Keratinocyte (primary cell): ENCODE results near the gene PAH. TPM values are rescaled to one million over a fixed set of nuclear protein-coding genes. Genes with fewer than 3 reads are reported as not detected.

ENCODE experiments used
- DNase-seq: peaks from one replicate; pipeline ENCODE4 v3.0.0-alpha.2; 2011; ENCODE audit warnings: low read depth, missing footprints, low spot score
- FAIRE-seq: peaks from 2 replicates; lab custom pipeline; 2011; peaks lifted over from hg19 to GRCh38; lab: Jason Lieb, UNC
- H2AFZ ChIP-seq: 2 replicates; pipeline ENCODE4 v1.6.0; 2012; ENCODE audit warnings: low read length, control low read depth, inconsistent platforms; ENCODE audit not compliant: control insufficient read depth
- H3K27ac ChIP-seq: 2 replicates; pipeline ENCODE4 v1.5.1; 2011; ENCODE audit warnings: low read length; ENCODE audit not compliant: control insufficient read depth, insufficient read depth
- H3K27me3 ChIP-seq: 3 replicates; pipeline ENCODE4 v1.6.0; 2011; ENCODE audit warnings: low read length; ENCODE audit not compliant: control insufficient read depth, insufficient read depth; ENCODE audit errors: extremely low read depth
- H3K36me3 ChIP-seq, 2 experiments: 2 replicates in 1 of 2; 3 replicates in 1 of 2; pipeline ENCODE4 v1.5.1; 2011; ENCODE audit warnings: low read length in 2 of 2, mild to moderate bottlenecking in 1 of 2; ENCODE audit not compliant: control insufficient read depth in 2 of 2, insufficient read depth in 2 of 2; ENCODE audit errors: extremely low read depth in 1 of 2
- H3K4me1 ChIP-seq: 3 replicates; pipeline ENCODE4 v1.5.1; 2011; ENCODE audit warnings: low read length; ENCODE audit not compliant: control insufficient read depth, insufficient read depth; ENCODE audit errors: extremely low read depth
- H3K4me2 ChIP-seq: 3 replicates; pipeline ENCODE4 v1.6.0; 2011; ENCODE audit warnings: low read depth, low read length; ENCODE audit not compliant: control insufficient read depth, insufficient read depth; ENCODE audit errors: extremely low read depth
- H3K4me3 ChIP-seq, 3 experiments: fragments of 200-600 bp in 1 of 3; sonication (generic) in 1 of 3; 2 replicates in 2 of 3; 3 replicates in 1 of 3; pipeline ENCODE4 v1.5.1; 2011 to 2016; ENCODE audit warnings: low read length in 3 of 3, mild to moderate bottlenecking in 3 of 3, control low read depth in 2 of 3, inconsistent platforms in 1 of 3, low read depth in 1 of 3, mixed read lengths in 1 of 3, mixed run types in 1 of 3, moderate library complexity in 1 of 3; ENCODE audit not compliant: control insufficient read depth in 2 of 3, insufficient read depth in 2 of 3; ENCODE audit errors: extremely low read depth in 1 of 3
- H3K79me2 ChIP-seq: 2 replicates; pipeline ENCODE4 v1.6.0; 2012; ENCODE audit warnings: low read length; ENCODE audit not compliant: control insufficient read depth, insufficient read depth
- H3K9ac ChIP-seq: 3 replicates; pipeline ENCODE4 v1.6.0; 2011; ENCODE audit warnings: low read length; ENCODE audit not compliant: control insufficient read depth, insufficient read depth; ENCODE audit errors: extremely low read depth
- H3K9me1 ChIP-seq: 3 replicates; pipeline ENCODE4 v1.6.0; 2011; ENCODE audit warnings: low read length; ENCODE audit not compliant: control insufficient read depth, insufficient read depth; ENCODE audit errors: extremely low read depth
- H3K9me3 ChIP-seq: 2 replicates; pipeline ENCODE4 v1.5.1; 2012; ENCODE audit warnings: low read depth, low read length; ENCODE audit not compliant: control insufficient read depth
- H4K20me1 ChIP-seq: 3 replicates; pipeline ENCODE4 v1.6.0; 2011; ENCODE audit warnings: low read length; ENCODE audit not compliant: control insufficient read depth, insufficient read depth; ENCODE audit errors: extremely low read depth
- CTCF ChIP-seq, 3 experiments: IDR thresholded peaks in 1 of 3; conservative IDR thresholded peaks in 1 of 3; optimal IDR thresholded peaks in 1 of 3; 2 replicates in 2 of 3; 3 replicates in 1 of 3; pipeline versions ENCODE3 to v1.5.1; 2011; ENCODE audit warnings: low read length in 3 of 3, mild to moderate bottlenecking in 3 of 3, moderate library complexity in 2 of 3, control low read depth in 1 of 3, inconsistent platforms in 1 of 3; ENCODE audit not compliant: insufficient read depth in 2 of 3; ENCODE audit errors: extremely low read depth in 1 of 3
- EZH2 ChIP-seq: IDR thresholded peaks from one replicate; pipeline ENCODE4 v1.6.1; 2012; ENCODE audit warnings: inconsistent platforms, mild to moderate bottlenecking, low read length, moderate library complexity
- dilution Hi-C: fragments of 300-500 bp; cut with MboI; formaldehyde crosslinking; loops from one replicate; pipeline ENCODE4 v1.7.0; 2020; ENCODE audit warnings: low sequenced_read_pairs; ENCODE audit not compliant: extremely low pct_ligation_motif_present
- polyA plus RNA-seq, 5 experiments: library from polyadenylated mRNA; depleted of rRNA in 3 of 5; stranded (reverse) in 3 of 5; stranded (forward) in 1 of 5; unstranded in 1 of 5; fragments of >200 nt; gene quantifications; 1 replicate in 1 of 5; 2 replicates in 3 of 5; 3 replicates in 1 of 5; pipeline versions ENCODE4 v1.2.1 to v1.2.3, GENCODE V29; 2011 to 2012; ENCODE audit warnings: missing spikeins in 2 of 5, low read depth in 1 of 5, low replicate concordance in 1 of 5

The PAH gene
- polyA plus RNA-seq, 1 donor (not counting 4 experiments of a cell fraction or from before 2014, with no cell fraction given), result not detected

- Histone ChIP-seq H3K27ac (no peak overlapping the region), H3K4me1 (no peaks in the 10 kb centered on the region), H3K79me2 (no peaks in the 10 kb centered on the region), H3K4me3 (no peak overlapping the region), H3K36me3 (no peaks in the 10 kb centered on the region), H3K9ac (no peak overlapping the region), H3K4me2 (no peak overlapping the region), H3K9me1 (no peaks in the 10 kb centered on the region), H4K20me1 (no peaks in the 10 kb centered on the region), H3K27me3 (no peaks in the 10 kb centered on the region), H2AFZ (no peak overlapping the region), H3K9me3 (no peaks in the 10 kb centered on the region)
- DNase-seq (no peak), FAIRE-seq (no peak)
- TF ChIP-seq EZH2, result no peak
- TF ChIP-seq CTCF (optimal IDR thresholded peaks at IDR 0.05 in 1 of 3, IDR thresholded peaks at IDR 0.05 in 1 of 3, conservative IDR thresholded peaks at IDR 0.05 in 1 of 3; ENCODE audit: extremely low read depth in 1 of 3, insufficient read depth in 2 of 3, low read length in 3 of 3), result no peak
- dilution Hi-C loops, result no loop called here
Observed at GRCh38 chr12:102869571-102869970, 47.5 kb downstream of the PAH start.

GRCh38 chr12:102865821-102866615, 51.0 kb downstream of the PAH start:
- Histone ChIP-seq H3K27ac (no peak overlapping the region), H3K9ac (no peak overlapping the region), H3K27me3 (no peaks in the 10 kb centered on the region), H2AFZ (no peak overlapping the region), H4K20me1 (no peaks in the 10 kb centered on the region), H3K9me3 (no peaks in the 10 kb centered on the region), H3K4me2 (no peak overlapping the region), H3K9me1 (no peaks in the 10 kb centered on the region), H3K79me2 (no peaks in the 10 kb centered on the region), H3K4me3 (no peak overlapping the region), H3K36me3 (no peaks in the 10 kb centered on the region), H3K4me1 (no peaks in the 10 kb centered on the region)
- dilution Hi-C loops, result no loop called here
- TF ChIP-seq CTCF (optimal IDR thresholded peaks at IDR 0.05 in 1 of 3, IDR thresholded peaks at IDR 0.05 in 1 of 3, conservative IDR thresholded peaks at IDR 0.05 in 1 of 3; ENCODE audit: extremely low read depth in 1 of 3, insufficient read depth in 2 of 3, low read length in 3 of 3), result no peak
- no peak for TF ChIP-seq EZH2
- FAIRE-seq (no peak), DNase-seq (no peak)
